Measurements from ENCODE around the gene TMEM204. TPM values are rescaled to one million over a fixed set of nuclear protein-coding genes. Genes with fewer than 3 reads are reported as not detected.

The TMEM204 gene
- total RNA-seq, 1 donor from 2014 or later, result 0.45 TPM

GRCh38 chr16:1554826-1555445 is 21.5 kb downstream of the TMEM204 start:
- DNase-seq (ENCODE audit: low read depth), result no peak

GRCh38 chr16:1556254-1556653 is 22.8 kb downstream of the TMEM204 start:
- no peak for DNase-seq (ENCODE audit: low read depth)

- DNase-seq (ENCODE audit: low read depth), result no peak
Observed at GRCh38 chr16:1557074-1557473, 23.6 kb downstream of the TMEM204 start.

- DNase-seq (ENCODE audit: low read depth), result no peak
Observed at GRCh38 chr16:1557576-1557975, 24.1 kb downstream of the TMEM204 start.

GRCh38 chr16:1559446-1559975 is 26.0 kb downstream of the TMEM204 start:
- no peak for DNase-seq (ENCODE audit: low read depth)

- no peak for DNase-seq (ENCODE audit: low read depth)
Observed at GRCh38 chr16:1560153-1560552, 26.7 kb downstream of the TMEM204 start.

GRCh38 chr16:1560866-1561265 is 27.4 kb downstream of the TMEM204 start:
- DNase-seq (ENCODE audit: low read depth), result no peak

- no peak for DNase-seq (ENCODE audit: low read depth)
Observed at GRCh38 chr16:1561266-1561665, 27.8 kb downstream of the TMEM204 start.

GRCh38 chr16:1561836-1562235 is 28.4 kb downstream of the TMEM204 start:
- no peak for DNase-seq (ENCODE audit: low read depth)

GRCh38 chr16:1563786-1564185 is 30.3 kb downstream of the TMEM204 start:
- DNase-seq (ENCODE audit: low read depth), result no peak

- DNase-seq (ENCODE audit: low read depth), result no peak
Observed at GRCh38 chr16:1564325-1564724, 30.9 kb downstream of the TMEM204 start.

GRCh38 chr16:1565083-1565805 is 31.8 kb downstream of the TMEM204 start:
- DNase-seq (ENCODE audit: low read depth), result no peak

- DNase-seq (ENCODE audit: low read depth), result no peak
Observed at GRCh38 chr16:1567988-1568387, 34.5 kb downstream of the TMEM204 start.

- no peak for DNase-seq (ENCODE audit: low read depth)
Observed at GRCh38 chr16:1571012-1571671, 37.7 kb downstream of the TMEM204 start.

GRCh38 chr16:1572673-1573072 is 39.2 kb downstream of the TMEM204 start:
- DNase-seq (ENCODE audit: low read depth), result no peak

- DNase-seq (ENCODE audit: low read depth), result no peak
Observed at GRCh38 chr16:1573301-1573700, 39.8 kb downstream of the TMEM204 start.

GRCh38 chr16:1575578-1575977 is 42.1 kb downstream of the TMEM204 start:
- DNase-seq (ENCODE audit: low read depth), result no peak

- DNase-seq (ENCODE audit: low read depth), result no peak
Observed at GRCh38 chr16:1579214-1579613, 45.7 kb downstream of the TMEM204 start.

- no peak for DNase-seq (ENCODE audit: low read depth)
Observed at GRCh38 chr16:1580256-1580655, 46.8 kb downstream of the TMEM204 start.

GRCh38 chr16:1580956-1581355 is 47.5 kb downstream of the TMEM204 start:
- DNase-seq (ENCODE audit: low read depth), result no peak

GRCh38 chr16:1581804-1582203 is 48.3 kb downstream of the TMEM204 start:
- DNase-seq (ENCODE audit: low read depth), result no peak

- no peak for DNase-seq (ENCODE audit: low read depth)
Observed at GRCh38 chr16:1583180-1583579, 49.7 kb downstream of the TMEM204 start.

Measured in myocyte (in vitro differentiated cells).